Endothelial cell of umbilical vein (primary cell): ENCODE results near the gene S100A4. TPM values are rescaled to one million over a fixed set of nuclear protein-coding genes. Genes with fewer than 3 reads are reported as not detected.

Experiments used
- BruUV-seq: library from RNA; stranded (reverse); fragments of 400-500 nt; replicated peaks from 2 replicates; lab custom pipeline; 2021; lab: Mats Ljungman, UMichigan
- CTCF ChIA-PET: fragments of 300-600, 350-600 bp; sonication (Branson Sonifier 250); formaldehyde crosslinking; loops from one replicate; lab custom pipeline; 2021; ENCODE audit warnings: antibody characterized with exemption, inconsistent platforms; lab: Charles Lee
- POLR2A ChIA-PET: fragments of 300-600, 350-600 bp; sonication (Branson Sonifier 250); formaldehyde crosslinking; loops from one replicate; lab custom pipeline; 2021; ENCODE audit warnings: antibody characterized with exemption, inconsistent platforms; lab: Charles Lee
- DNase-seq: peaks from one replicate; pipeline ENCODE4 v3.0.0-alpha.2; 2011; ENCODE audit warnings: low read depth, low spot score
- FAIRE-seq: peaks from 2 replicates; lab custom pipeline; 2011; peaks lifted over from hg19 to GRCh38; lab: Jason Lieb, UNC
- H2AFZ ChIP-seq: 2 replicates; pipeline ENCODE4 v1.6.0; 2012; ENCODE audit warnings: low read depth, low read length, control low read depth, inconsistent platforms
- H3K27ac ChIP-seq: 2 replicates; pipeline ENCODE4 v1.5.1; 2011; ENCODE audit warnings: low read depth, mild to moderate bottlenecking, control low read depth, low read length, moderate library complexity; ENCODE audit not compliant: insufficient read depth
- H3K27me3 ChIP-seq, 2 experiments: 2 replicates each; pipeline versions ENCODE4 v1.6.0 to v1.6.1; 2011; ENCODE audit warnings: low read length in 2 of 2, mixed read lengths in 1 of 2; ENCODE audit not compliant: control insufficient read depth in 2 of 2, insufficient read depth in 2 of 2
- H3K36me3 ChIP-seq, 2 experiments: 2 replicates in 1 of 2; 3 replicates in 1 of 2; pipeline ENCODE4 v1.5.1; 2011; ENCODE audit warnings: low read length in 2 of 2, mild to moderate bottlenecking in 1 of 2, moderate library complexity in 1 of 2; ENCODE audit not compliant: control insufficient read depth in 2 of 2, insufficient read depth in 2 of 2; ENCODE audit errors: extremely low read depth in 1 of 2
- H3K4me1 ChIP-seq: 3 replicates; pipeline ENCODE4 v1.5.1; 2011; ENCODE audit warnings: mild to moderate bottlenecking, low read length; ENCODE audit not compliant: control insufficient read depth, insufficient read depth; ENCODE audit errors: extremely low read depth
- H3K4me2 ChIP-seq: 2 replicates; pipeline ENCODE4 v1.6.1; 2011; ENCODE audit warnings: low read length, control low read depth, mixed read lengths; ENCODE audit not compliant: insufficient read depth
- H3K4me3 ChIP-seq, 3 experiments: fragments of 200-600 bp in 1 of 3; sonication (generic), shearing (Covaris generic) in 1 of 3; replicated peaks in 1 of 3; 2 replicates each; pipeline ENCODE4 v1.5.1; 2011 to 2016; ENCODE audit warnings: control low read depth in 3 of 3, low read length in 3 of 3, mild to moderate bottlenecking in 2 of 3, inconsistent platforms in 1 of 3, low read depth in 1 of 3, moderate library complexity in 1 of 3; ENCODE audit not compliant: insufficient read depth in 1 of 3
- H3K79me2 ChIP-seq: 2 replicates; pipeline ENCODE4 v1.6.0; 2012; ENCODE audit warnings: low read length, inconsistent platforms; ENCODE audit not compliant: control insufficient read depth, insufficient read depth
- H3K9ac ChIP-seq: replicated peaks from 2 replicates; pipeline ENCODE3; 2011; ENCODE audit warnings: low read length, control low read depth; ENCODE audit not compliant: insufficient read depth; ENCODE audit errors: extremely low read depth
- H3K9me1 ChIP-seq: replicated peaks from 3 replicates; pipeline ENCODE4 v1.6.0; 2011; ENCODE audit warnings: mild to moderate bottlenecking, low read length; ENCODE audit not compliant: control insufficient read depth, insufficient read depth; ENCODE audit errors: extremely low read depth
- H3K9me3 ChIP-seq: replicated peaks from 2 replicates; pipeline ENCODE4 v1.5.1; 2012; ENCODE audit warnings: low read length, inconsistent platforms; ENCODE audit not compliant: control insufficient read depth, insufficient read depth
- H4K20me1 ChIP-seq: replicated peaks from 2 replicates; pipeline ENCODE3; 2011; ENCODE audit warnings: mild to moderate bottlenecking, low read length; ENCODE audit not compliant: control insufficient read depth, insufficient read depth; ENCODE audit errors: extremely low read depth
- CTCF ChIP-seq, 2 donors: IDR thresholded peaks; 1 replicate in 1 of 2; 2 replicates in 1 of 2; pipeline ENCODE4 v1.5.1; 2011; ENCODE audit warnings: low read length in 2 of 2, mild to moderate bottlenecking in 2 of 2, moderate library complexity in 2 of 2, control low read depth in 1 of 2, inconsistent platforms in 1 of 2, low read depth in 1 of 2; ENCODE audit not compliant: insufficient read depth in 1 of 2; ENCODE audit errors: extremely low read depth in 1 of 2
- EZH2 ChIP-seq: IDR thresholded peaks from 2 replicates; pipeline ENCODE4 v1.6.1; 2012; ENCODE audit warnings: borderline replicate concordance, low read depth, mild to moderate bottlenecking, moderate library complexity, low read length, inconsistent platforms; ENCODE audit not compliant: severe bottlenecking
- FOS ChIP-seq: IDR thresholded peaks from 2 replicates; pipeline ENCODE4 v1.6.1; 2011; ENCODE audit warnings: mild to moderate bottlenecking, low read length, moderate library complexity, borderline replicate concordance; ENCODE audit not compliant: insufficient read depth
- GATA2 ChIP-seq: IDR thresholded peaks from 2 replicates; pipeline ENCODE4 v1.7.0; 2011; ENCODE audit warnings: low read depth, mild to moderate bottlenecking, moderate library complexity, mixed read lengths, low read length; ENCODE audit not compliant: insufficient read length, insufficient read depth
- JUN ChIP-seq: IDR thresholded peaks from 2 replicates; pipeline ENCODE4 v1.6.1; 2011; ENCODE audit warnings: borderline replicate concordance, low read depth; ENCODE audit not compliant: insufficient read length, insufficient read depth
- MAX ChIP-seq: IDR thresholded peaks from 2 replicates; pipeline ENCODE4 v1.6.1; 2011; ENCODE audit not compliant: insufficient read depth, insufficient read length
- MYC ChIP-seq: IDR thresholded peaks from one replicate; pipeline ENCODE4 v1.6.1; 2011; ENCODE audit warnings: mild to moderate bottlenecking, low read depth, low read length
- POLR2A ChIP-seq: IDR thresholded peaks from 2 replicates; pipeline ENCODE4 v1.6.1; 2012; ENCODE audit warnings: low read depth, mild to moderate bottlenecking, control low read depth, low read length
- POLR2AphosphoS5 ChIP-seq: IDR thresholded peaks from 2 replicates; pipeline ENCODE4 v1.6.1; 2012; ENCODE audit warnings: low read depth, mild to moderate bottlenecking, control low read depth, low read length, moderate library complexity; ENCODE audit not compliant: insufficient read depth
- dilution Hi-C: fragments of 300-500 bp; cut with MboI; formaldehyde crosslinking; loops from one replicate; pipeline ENCODE4 v1.15.0; 2019; ENCODE audit warnings: low sequenced_read_pairs; ENCODE audit not compliant: extremely low pct_ligation_motif_present
- intact Hi-C: fragments of 100-400 bp; cut with micrococcal nuclease; formaldehyde crosslinking; loops from one replicate; pipeline ENCODE4 v1.10.0; 2022
- polyA plus RNA-seq, 4 experiments: library from polyadenylated mRNA; depleted of rRNA in 3 of 4; stranded (reverse) in 3 of 4; unstranded in 1 of 4; fragments of >200 nt; gene quantifications; 2 replicates each; pipeline versions ENCODE4 v1.2.1 to v1.2.3, GENCODE V29; 2011 to 2012; ENCODE audit warnings: missing spikeins in 1 of 4
- total RNA-seq: library from RNA; stranded (reverse); gene quantifications from 2 replicates; pipeline ENCODE4 v1.2.3, GENCODE V29; 2021

The S100A4 gene
- total and polyA plus RNA-seq, 2 donors (not counting 3 experiments of a cell fraction or from before 2014, with no cell fraction given): 1.1 TPM; not detected in 1

GRCh38 chr1:153587314-153587713 lies 41.7 kb upstream of the S100A4 start:
- BruUV-seq: no TSS peak
- Histone ChIP-seq H3K36me3 (no peaks in the 10 kb centered on the region), H3K9me1 (no peaks in the 10 kb centered on the region), H2AFZ (no peak overlapping the region), H3K4me1 (peaks cover 5% of the 10 kb centered on the region), H3K4me2 (no peak overlapping the region), H4K20me1 (no peaks in the 10 kb centered on the region), H3K27me3 (no peaks in the 10 kb centered on the region), H3K79me2 (no peaks in the 10 kb centered on the region), H3K9me3 (no peaks in the 10 kb centered on the region), H3K9ac (no peak overlapping the region), H3K27ac (no peak overlapping the region), H3K4me3 (no peak overlapping the region)
- intact Hi-C loops: no loop called here
- ChIA-PET POLR2A (interaction anchor here (0.7 kb wide), 1 partner anchor 40 kb away, joined by 3 read pairs; the partner anchor contains the start of gene S100A13), CTCF (interaction anchor here (0.7 to 4.6 kb wide), 4 partner anchors 9 to 40 kb away, joined by 3 to 24 read pairs (median 6); partner anchors contain the start of gene S100A13)
- dilution Hi-C loops: no loop called here
- peak; percentile 55 for FAIRE-seq
- DNase-seq: no peak
- TF ChIP-seq GATA2 (peak; percentile 34), POLR2AphosphoS5 (no peak)

GRCh38 chr1:153586347-153586746 lies 40.7 kb upstream of the S100A4 start:
- ChIA-PET POLR2A (interaction anchor here (0.7 kb wide), 1 partner anchor 41 kb away, joined by 3 read pairs; the partner anchor contains the start of gene S100A13), CTCF (interaction anchor here (1.1 to 4.6 kb wide), 5 partner anchors 9 to 41 kb away, joined by 3 to 24 read pairs (median 3); partner anchors contain the start of gene S100A13)
- Histone ChIP-seq H3K4me3 (no peak overlapping the region), H3K9me1 (no peaks in the 10 kb centered on the region), H4K20me1 (no peaks in the 10 kb centered on the region), H3K27ac (no peak overlapping the region), H3K27me3 (no peaks in the 10 kb centered on the region), H3K9ac (no peak overlapping the region), H3K79me2 (no peaks in the 10 kb centered on the region), H3K4me1 (peaks cover 5% of the 10 kb centered on the region), H3K4me2 (no peak overlapping the region), H2AFZ (no peak overlapping the region), H3K36me3 (no peaks in the 10 kb centered on the region), H3K9me3 (no peaks in the 10 kb centered on the region)
- intact Hi-C loops (no loop called here), dilution Hi-C loops (no loop called here)
- DNase-seq (no peak), FAIRE-seq (no peak)
- no TSS peak for BruUV-seq
- TF ChIP-seq EZH2 (no peak), CTCF (IDR thresholded peaks at IDR 0.05; ENCODE audit: extremely low read depth in 1 of 2, insufficient read depth in 1 of 2, low read depth in 1 of 2, low read length in 2 of 2) (no peak), POLR2AphosphoS5 (no peak), GATA2 (no peak), POLR2A (no peak), JUN (no peak), MAX (no peak), FOS (no peak), MYC (no peak)
